ENCODE results near the gene VSTM2B. TPM values are rescaled to one million over a fixed set of nuclear protein-coding genes. Genes with fewer than 3 reads are reported as not detected.

Gene VSTM2B
- total RNA-seq, 4 donors from 2014 or later: not detected

DNA sequence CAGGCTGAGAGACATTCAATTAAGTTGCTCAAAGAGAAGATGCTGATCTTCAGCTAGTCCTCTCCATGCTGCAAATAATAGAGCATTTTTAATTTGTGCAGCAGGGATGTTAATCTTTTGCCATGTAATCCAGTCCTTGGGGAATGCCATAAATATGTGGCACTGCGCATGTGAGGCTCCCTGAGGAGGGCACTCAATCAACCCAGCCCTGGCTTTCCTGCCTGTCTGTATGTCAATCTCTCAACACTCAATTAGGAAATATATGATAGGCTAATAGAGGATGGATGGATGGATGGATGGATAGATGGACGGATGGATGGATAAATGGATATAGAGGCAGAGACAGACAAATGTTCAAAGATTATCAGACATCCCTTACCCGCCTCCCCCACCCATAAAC is 48.7 kb downstream of the VSTM2B start:
- Histone ChIP-seq H3K4me1 (no peaks in the 10 kb centered on the region), H3K9me3 (no peaks in the 10 kb centered on the region), H3K27me3 (peaks cover 0 to 3% of the 10 kb centered on the region in 2 donors), H3K4me3 (no peak overlapping the region), H3K27ac (no peak overlapping the region), H3K36me3 (no peaks in the 10 kb centered on the region)
- DNase-seq: no peak
- intact Hi-C loops (cut with DNase I; ENCODE audit: low total_unique reads): no loop called here
- TF ChIP-seq, protein P1, sequence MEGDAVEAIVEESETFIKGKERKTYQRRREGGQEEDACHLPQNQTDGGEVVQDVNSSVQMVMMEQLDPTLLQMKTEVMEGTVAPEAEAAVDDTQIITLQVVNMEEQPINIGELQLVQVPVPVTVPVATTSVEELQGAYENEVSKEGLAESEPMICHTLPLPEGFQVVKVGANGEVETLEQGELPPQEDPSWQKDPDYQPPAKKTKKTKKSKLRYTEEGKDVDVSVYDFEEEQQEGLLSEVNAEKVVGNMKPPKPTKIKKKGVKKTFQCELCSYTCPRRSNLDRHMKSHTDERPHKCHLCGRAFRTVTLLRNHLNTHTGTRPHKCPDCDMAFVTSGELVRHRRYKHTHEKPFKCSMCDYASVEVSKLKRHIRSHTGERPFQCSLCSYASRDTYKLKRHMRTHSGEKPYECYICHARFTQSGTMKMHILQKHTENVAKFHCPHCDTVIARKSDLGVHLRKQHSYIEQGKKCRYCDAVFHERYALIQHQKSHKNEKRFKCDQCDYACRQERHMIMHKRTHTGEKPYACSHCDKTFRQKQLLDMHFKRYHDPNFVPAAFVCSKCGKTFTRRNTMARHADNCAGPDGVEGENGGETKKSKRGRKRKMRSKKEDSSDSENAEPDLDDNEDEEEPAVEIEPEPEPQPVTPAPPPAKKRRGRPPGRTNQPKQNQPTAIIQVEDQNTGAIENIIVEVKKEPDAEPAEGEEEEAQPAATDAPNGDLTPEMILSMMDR (IDR thresholded peaks at IDR 0.05): no peak
- TF ChIP-seq POLR2A (IDR thresholded peaks at IDR 0.05): no peak

DNA sequence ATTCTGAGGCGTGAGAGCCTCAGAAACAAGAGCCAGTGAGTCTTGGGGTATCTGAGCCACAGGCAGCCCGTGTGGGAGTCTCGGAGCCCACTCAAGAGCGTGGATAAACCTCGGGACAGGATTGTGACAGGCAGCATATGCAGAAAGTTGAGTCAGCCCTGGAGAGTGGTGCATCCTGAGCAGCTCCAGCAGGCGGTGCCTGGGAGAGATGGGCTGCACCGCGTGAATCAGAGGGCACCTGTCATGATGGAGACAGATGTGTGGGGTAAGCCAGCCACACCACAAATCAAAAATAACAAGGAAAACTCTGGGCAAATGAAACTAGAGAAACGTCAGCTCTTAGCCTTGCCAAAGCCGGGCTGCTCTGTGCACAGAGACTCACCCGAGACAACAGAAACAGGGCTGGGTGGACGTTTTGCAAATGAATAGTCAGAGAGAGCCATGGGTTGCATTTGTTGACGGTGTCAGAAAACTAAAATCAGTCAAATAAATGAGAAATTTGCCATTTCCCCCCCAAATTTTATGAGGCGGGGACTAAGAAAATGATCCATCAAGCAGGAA is 50.3 kb downstream of the VSTM2B start:
- Histone ChIP-seq H3K27me3 (peaks cover 0 to 3% of the 10 kb centered on the region in 2 donors), H3K4me1 (no peaks in the 10 kb centered on the region), H3K4me3 (no peak overlapping the region), H3K9me3 (no peaks in the 10 kb centered on the region), H3K36me3 (no peaks in the 10 kb centered on the region), H3K27ac (no peak overlapping the region)
- TF ChIP-seq, protein P1 (IDR thresholded peaks at IDR 0.05): no peak
- TF ChIP-seq POLR2A (IDR thresholded peaks at IDR 0.05): no peak
- intact Hi-C loops (cut with DNase I; ENCODE audit: low total_unique reads): no loop called here
- no peak for DNase-seq

DNA sequence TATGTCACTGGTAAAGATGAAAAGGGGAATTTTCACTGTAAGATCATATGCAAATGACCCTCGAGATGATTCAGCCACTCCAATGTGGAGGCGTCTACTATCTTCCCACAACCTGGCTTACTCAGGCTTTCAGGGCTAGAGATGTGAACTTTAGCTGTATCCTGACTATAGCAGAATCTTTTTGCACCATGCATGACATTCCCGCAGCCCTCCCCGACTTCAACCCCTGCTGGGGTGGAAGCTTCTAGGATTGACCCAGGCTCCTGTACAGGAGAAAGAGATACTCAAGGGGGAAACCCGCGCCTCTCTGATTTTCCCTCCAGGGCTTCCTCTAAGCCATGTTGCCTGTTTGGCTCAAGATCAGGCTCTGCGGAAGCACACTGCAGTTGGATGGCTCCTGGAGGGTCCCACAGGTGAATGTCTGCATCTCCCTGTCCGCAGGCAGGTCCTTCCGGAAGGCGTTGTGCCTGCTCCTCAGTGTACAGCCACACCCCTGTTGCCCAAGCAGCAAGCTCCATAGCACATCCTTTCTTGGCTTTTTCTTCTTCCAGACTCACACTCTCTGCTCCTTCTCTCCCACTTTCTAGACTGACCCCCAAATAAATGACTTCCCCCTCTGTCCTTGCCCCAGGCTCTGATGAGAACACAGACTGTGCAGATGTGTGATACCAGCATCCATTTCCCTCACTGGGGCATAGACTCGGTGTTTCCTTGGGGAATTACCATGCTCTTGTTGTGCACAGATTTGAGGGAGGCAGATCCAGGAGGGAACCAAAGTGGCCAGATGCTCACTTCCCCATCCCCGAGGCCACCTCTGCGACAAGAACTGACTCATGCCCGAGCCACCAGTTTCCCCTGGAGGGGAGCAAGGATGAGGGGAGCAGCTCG is 51.2 kb downstream of the VSTM2B start:
- Histone ChIP-seq H3K4me3 (no peak overlapping the region), H3K27ac (no peak overlapping the region), H3K9me3 (no peaks in the 10 kb centered on the region), H3K27me3 (no peaks in the 10 kb centered on the region), H3K36me3 (no peaks in the 10 kb centered on the region), H3K4me1 (no peaks in the 10 kb centered on the region)
- intact Hi-C loops (cut with DNase I; ENCODE audit: low total_unique reads): no loop called here
- DNase-seq: no peak
- no peak for TF ChIP-seq POLR2A (IDR thresholded peaks at IDR 0.05)
- TF ChIP-seq, protein P1 (IDR thresholded peaks at IDR 0.05): no peak

DNA sequence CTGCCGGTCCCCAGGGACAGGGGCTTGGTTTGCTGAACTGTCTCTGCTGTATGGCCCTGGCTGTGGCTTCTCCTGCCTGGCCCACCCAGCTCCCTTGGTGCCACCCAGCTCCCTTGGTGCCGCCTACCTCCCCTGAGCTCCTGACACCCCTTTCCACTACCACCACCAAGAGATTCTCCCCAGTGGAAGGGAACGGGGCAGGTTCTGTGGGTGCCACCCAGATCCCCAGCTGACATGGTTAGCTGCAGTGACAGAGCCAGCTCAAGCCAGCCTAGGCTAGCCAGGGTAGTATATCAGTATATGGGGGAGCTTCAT is 51.8 kb downstream of the VSTM2B start:
- H3K27me3 ChIP-seq: no peaks in the 10 kb centered on the region
- no peak overlapping the region for H3K4me3 ChIP-seq
- H3K4me1 ChIP-seq: no peaks in the 10 kb centered on the region
- DNase-seq: no peak
- intact Hi-C loops (cut with DNase I; ENCODE audit: low total_unique reads): no loop called here
- no peaks in the 10 kb centered on the region for H3K9me3 ChIP-seq
- no peaks in the 10 kb centered on the region for H3K36me3 ChIP-seq
- TF ChIP-seq, protein P1 (IDR thresholded peaks at IDR 0.05): no peak
- no peak for TF ChIP-seq POLR2A (IDR thresholded peaks at IDR 0.05)
- no peak overlapping the region for H3K27ac ChIP-seq

DNA sequence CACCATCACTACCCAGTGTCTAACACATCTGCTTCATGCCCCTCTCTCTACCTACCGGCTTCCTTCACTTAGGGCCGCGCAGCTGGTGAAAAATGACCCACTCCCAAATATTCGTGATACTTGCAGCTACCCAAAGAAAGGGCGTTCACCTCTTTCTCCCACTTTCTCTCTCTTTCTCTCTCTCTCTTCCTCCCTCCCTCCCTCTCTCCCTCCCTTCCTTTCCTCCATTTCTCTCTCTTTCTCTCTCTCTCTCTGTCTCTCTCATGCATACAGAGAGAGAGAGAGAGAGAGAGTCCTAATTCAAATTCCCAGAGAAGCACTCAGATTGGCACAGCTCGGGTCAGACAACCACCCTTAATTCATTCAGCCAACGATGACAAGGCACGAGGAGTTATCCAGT is 52.6 kb downstream of the VSTM2B start:
- Histone ChIP-seq H3K4me1 (no peaks in the 10 kb centered on the region), H3K9me3 (no peaks in the 10 kb centered on the region), H3K27ac (no peak overlapping the region), H3K27me3 (no peaks in the 10 kb centered on the region), H3K4me3 (no peak overlapping the region), H3K36me3 (no peaks in the 10 kb centered on the region)
- DNase-seq: no peak
- intact Hi-C loops (cut with DNase I; ENCODE audit: low total_unique reads): no loop called here
- TF ChIP-seq POLR2A (IDR thresholded peaks at IDR 0.05): no peak
- TF ChIP-seq, protein P1 (IDR thresholded peaks at IDR 0.05): no peak

Measured in uterus (tissue), 4 donors.